ENCODE measurements around the gene MRAS.
A peak's percentile ranks its signal among the peaks of the same experiment; 100 is the strongest.

MRAS gene

DNA sequence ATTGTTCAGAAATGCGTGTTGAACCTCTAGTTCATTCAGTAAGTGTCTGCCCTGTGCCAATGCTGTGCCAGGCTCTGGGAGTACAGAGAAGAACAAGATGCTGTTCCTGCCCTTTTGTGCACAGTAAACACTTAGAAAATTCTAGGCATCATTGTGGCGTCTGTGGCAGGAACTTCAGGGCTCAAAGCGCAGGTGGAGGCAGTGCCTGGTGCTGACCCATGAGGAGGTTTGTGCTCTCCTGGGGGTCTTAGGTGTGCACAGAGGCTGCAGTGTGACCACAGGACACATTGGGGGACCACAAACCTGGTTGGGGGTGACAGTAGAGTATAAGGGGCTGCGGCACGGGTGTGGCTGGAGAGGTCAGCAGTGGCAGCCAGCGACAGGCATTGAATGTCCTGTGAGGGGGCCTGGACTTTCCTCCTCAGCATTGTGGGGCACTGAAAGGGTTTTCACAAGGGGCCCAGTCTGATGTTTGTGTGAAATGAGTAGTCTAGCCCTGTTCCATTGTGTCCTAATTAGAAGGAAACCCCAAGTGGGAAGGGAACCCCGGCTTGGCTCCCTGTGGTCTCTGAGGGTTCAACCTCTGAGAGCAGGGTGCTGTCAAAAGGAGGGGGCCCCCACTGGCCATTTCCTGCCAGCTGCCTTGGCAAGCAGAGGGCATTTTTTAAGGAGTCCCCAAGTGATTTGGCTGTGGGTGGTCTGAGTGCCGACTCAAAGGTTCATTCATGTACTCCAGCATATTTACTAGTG, 20.9 kb downstream of the MRAS start:
- Histone ChIP-seq H3K9ac (ENCODE audit: low read length) (no peak overlapping the region), H2AFZ (ENCODE audit: low read depth, low read length, severe bottlenecking) (no peak overlapping the region), H3K9me2 (replicated peaks; ENCODE audit: insufficient read depth, low read length) (no peaks in the 10 kb centered on the region), H3K27me3 (ENCODE audit: low read length) (no peaks in the 10 kb centered on the region), H4K20me1 (ENCODE audit: low read depth, low read length) (no peaks in the 10 kb centered on the region), H3K27ac (ENCODE audit: low read depth, low read length) (no peak overlapping the region), H3K4me2 (ENCODE audit: low read depth, low read length, poor library complexity, severe bottlenecking) (no peak overlapping the region), H3K36me3 (ENCODE audit: low read length) (no peaks in the 10 kb centered on the region), H3K79me2 (ENCODE audit: insufficient read depth, low read length) (no peaks in the 10 kb centered on the region), H3K9me3 (ENCODE audit: insufficient read depth, low read length) (no peaks in the 10 kb centered on the region), H3F3A (ENCODE audit: insufficient read depth) (no peaks in the 10 kb centered on the region), H3K4me3 (ENCODE audit: insufficient read depth, low read length, poor library complexity, severe bottlenecking) (no peak overlapping the region)
- TF ChIP-seq EZH2phosphoT487 (conservative IDR thresholded peaks at IDR 0.05; ENCODE audit: low read length), result no peak

DNA sequence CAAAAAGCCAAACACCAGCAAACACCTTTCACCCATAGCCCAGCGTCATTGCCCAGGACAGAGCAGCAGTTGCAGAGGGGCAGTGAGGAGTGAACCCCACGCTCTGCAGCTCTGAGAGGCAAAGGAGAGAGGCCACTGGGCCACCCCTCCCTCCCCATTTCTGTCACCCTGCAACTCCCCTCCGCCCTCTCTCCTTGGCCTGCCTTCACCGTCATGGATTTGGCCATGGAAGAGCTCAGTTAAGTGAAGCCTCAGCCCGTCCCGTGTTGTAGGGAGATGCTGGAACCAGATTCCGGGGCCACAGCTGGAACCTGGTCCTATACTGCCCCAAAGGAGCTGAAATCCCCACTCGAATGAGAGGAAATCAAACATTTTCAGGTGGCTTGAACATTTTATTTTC, 21.9 kb downstream of the MRAS start:
- Histone ChIP-seq H3K27ac (ENCODE audit: low read depth, low read length) (no peak overlapping the region), H3K36me3 (ENCODE audit: low read length) (no peaks in the 10 kb centered on the region), H3K79me2 (ENCODE audit: insufficient read depth, low read length) (no peaks in the 10 kb centered on the region), H3K9me3 (ENCODE audit: insufficient read depth, low read length) (no peaks in the 10 kb centered on the region), H4K20me1 (ENCODE audit: low read depth, low read length) (no peaks in the 10 kb centered on the region), H3K27me3 (ENCODE audit: low read length) (no peaks in the 10 kb centered on the region), H3F3A (ENCODE audit: insufficient read depth) (no peaks in the 10 kb centered on the region), H3K9ac (ENCODE audit: low read length) (no peak overlapping the region), H3K9me2 (replicated peaks; ENCODE audit: insufficient read depth, low read length) (no peaks in the 10 kb centered on the region), H2AFZ (ENCODE audit: low read depth, low read length, severe bottlenecking) (no peak overlapping the region), H3K4me2 (ENCODE audit: low read depth, low read length, poor library complexity, severe bottlenecking) (no peak overlapping the region), H3K4me3 (ENCODE audit: insufficient read depth, low read length, poor library complexity, severe bottlenecking) (no peak overlapping the region)
- TF ChIP-seq, protein P1, sequence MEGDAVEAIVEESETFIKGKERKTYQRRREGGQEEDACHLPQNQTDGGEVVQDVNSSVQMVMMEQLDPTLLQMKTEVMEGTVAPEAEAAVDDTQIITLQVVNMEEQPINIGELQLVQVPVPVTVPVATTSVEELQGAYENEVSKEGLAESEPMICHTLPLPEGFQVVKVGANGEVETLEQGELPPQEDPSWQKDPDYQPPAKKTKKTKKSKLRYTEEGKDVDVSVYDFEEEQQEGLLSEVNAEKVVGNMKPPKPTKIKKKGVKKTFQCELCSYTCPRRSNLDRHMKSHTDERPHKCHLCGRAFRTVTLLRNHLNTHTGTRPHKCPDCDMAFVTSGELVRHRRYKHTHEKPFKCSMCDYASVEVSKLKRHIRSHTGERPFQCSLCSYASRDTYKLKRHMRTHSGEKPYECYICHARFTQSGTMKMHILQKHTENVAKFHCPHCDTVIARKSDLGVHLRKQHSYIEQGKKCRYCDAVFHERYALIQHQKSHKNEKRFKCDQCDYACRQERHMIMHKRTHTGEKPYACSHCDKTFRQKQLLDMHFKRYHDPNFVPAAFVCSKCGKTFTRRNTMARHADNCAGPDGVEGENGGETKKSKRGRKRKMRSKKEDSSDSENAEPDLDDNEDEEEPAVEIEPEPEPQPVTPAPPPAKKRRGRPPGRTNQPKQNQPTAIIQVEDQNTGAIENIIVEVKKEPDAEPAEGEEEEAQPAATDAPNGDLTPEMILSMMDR (IDR thresholded peaks at IDR 0.05; ENCODE audit: insufficient read depth, low read length, poor library complexity, severe bottlenecking), result no peak
- no peak for TF ChIP-seq EZH2phosphoT487 (conservative IDR thresholded peaks at IDR 0.05; ENCODE audit: low read length)

DNA sequence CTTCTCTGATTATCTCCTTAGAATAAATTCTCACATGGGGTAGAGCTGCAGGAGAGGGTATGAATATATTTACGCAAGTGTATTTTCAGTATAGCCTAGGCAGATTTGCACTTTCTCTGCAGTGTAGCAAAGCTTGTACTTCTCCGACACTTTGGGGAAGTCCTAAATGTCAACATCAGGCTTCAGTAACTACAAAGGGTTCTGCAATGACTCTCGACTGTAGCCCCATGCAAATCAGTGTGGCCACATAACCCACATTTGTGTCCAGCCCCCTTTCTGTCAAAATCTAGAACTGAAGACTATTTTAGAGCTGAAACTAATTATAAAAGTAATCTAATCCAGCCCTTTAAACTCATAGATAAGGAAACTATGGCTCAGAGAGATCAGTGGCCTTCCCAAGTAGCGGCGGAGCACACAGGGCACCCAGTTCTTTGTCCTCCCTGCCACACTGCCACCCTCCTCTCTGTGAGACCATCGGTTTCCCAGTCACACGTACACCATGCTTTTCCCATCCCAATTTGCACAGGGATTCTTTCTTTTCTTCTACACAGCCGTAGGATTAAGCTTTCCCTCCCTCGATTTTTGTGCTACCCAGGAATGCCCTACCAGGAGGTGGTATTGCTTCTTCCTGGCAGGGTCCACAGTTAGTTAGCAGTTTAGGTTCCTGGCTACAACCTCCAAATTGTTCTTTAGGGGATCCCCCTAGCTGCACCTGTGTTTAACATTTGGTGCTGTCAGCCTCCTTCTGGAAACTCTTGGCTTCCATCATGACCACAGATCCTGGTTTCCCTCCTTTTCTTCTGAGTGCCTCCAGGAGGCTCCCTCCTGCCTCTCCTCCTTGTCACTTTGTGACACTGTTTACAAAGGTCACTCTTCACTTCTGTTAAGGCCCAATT, 22.9 kb downstream of the MRAS start:
- Histone ChIP-seq H3K27me3 (ENCODE audit: low read length) (no peaks in the 10 kb centered on the region), H4K20me1 (ENCODE audit: low read depth, low read length) (no peaks in the 10 kb centered on the region), H2AFZ (ENCODE audit: low read depth, low read length, severe bottlenecking) (no peak overlapping the region), H3F3A (ENCODE audit: insufficient read depth) (no peaks in the 10 kb centered on the region), H3K79me2 (ENCODE audit: insufficient read depth, low read length) (no peaks in the 10 kb centered on the region), H3K4me2 (ENCODE audit: low read depth, low read length, poor library complexity, severe bottlenecking) (peak overlapping the region; percentile 2), H3K9me3 (ENCODE audit: insufficient read depth, low read length) (no peaks in the 10 kb centered on the region), H3K9me2 (replicated peaks; ENCODE audit: insufficient read depth, low read length) (no peaks in the 10 kb centered on the region), H3K36me3 (ENCODE audit: low read length) (no peaks in the 10 kb centered on the region), H3K4me3 (ENCODE audit: insufficient read depth, low read length, poor library complexity, severe bottlenecking) (no peak overlapping the region), H3K9ac (ENCODE audit: low read length) (no peak overlapping the region), H3K27ac (ENCODE audit: low read depth, low read length) (no peak overlapping the region)
- TF ChIP-seq EZH2phosphoT487 (conservative IDR thresholded peaks at IDR 0.05; ENCODE audit: low read length), result no peak
- TF ChIP-seq, protein P1 (IDR thresholded peaks at IDR 0.05; ENCODE audit: insufficient read depth, low read length, poor library complexity, severe bottlenecking), result no peak

Data from SU-DHL-6 (cell line).